ENCODE results near the gene RALGPS2. TPM values are rescaled to one million over a fixed set of nuclear protein-coding genes. Genes with fewer than 3 reads are reported as not detected.

RALGPS2 gene
- total RNA-seq, 6 donors from 2014 or later: 6.2 to 23.9 (median 7.6) TPM

DNA sequence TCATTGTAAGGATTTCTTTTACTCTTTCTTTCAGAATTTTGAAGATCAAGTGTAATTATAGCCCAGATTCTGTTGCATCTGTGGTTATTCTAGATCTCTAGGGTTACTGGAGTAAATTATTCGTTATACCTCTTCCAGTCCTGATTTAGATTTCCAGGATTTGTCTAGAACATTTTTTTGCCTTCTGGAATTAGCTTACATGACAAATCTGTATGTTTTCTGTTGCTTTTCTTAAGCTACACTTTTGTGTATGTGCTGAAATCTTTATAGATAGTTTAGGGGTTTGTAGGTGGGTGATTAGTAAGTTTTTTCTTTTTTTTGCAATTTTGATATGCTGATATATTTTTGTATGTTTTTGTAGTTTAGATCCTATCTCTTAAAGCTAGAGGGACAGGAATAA is 13.7 kb downstream of the RALGPS2 start:
- Histone ChIP-seq H3K4me3 (no peak overlapping the region), H3K27ac (no peak overlapping the region), H3K36me3 (peaks cover 0 to 2% (median 0%) of the 10 kb centered on the region in 4 donors), H3K4me1 (no peaks in the 10 kb centered on the region), H3K27me3 (no peaks in the 10 kb centered on the region), H3K9me3 (no peaks in the 10 kb centered on the region)
- DNase-seq (no peak), ATAC-seq (ENCODE audit: low FRiP score in 2 of 2) (no peak)
- WGBS, 2 donors: 88 to 91% methylated on average over 1 of the region's 1 CpG
- TF ChIP-seq, protein P1, sequence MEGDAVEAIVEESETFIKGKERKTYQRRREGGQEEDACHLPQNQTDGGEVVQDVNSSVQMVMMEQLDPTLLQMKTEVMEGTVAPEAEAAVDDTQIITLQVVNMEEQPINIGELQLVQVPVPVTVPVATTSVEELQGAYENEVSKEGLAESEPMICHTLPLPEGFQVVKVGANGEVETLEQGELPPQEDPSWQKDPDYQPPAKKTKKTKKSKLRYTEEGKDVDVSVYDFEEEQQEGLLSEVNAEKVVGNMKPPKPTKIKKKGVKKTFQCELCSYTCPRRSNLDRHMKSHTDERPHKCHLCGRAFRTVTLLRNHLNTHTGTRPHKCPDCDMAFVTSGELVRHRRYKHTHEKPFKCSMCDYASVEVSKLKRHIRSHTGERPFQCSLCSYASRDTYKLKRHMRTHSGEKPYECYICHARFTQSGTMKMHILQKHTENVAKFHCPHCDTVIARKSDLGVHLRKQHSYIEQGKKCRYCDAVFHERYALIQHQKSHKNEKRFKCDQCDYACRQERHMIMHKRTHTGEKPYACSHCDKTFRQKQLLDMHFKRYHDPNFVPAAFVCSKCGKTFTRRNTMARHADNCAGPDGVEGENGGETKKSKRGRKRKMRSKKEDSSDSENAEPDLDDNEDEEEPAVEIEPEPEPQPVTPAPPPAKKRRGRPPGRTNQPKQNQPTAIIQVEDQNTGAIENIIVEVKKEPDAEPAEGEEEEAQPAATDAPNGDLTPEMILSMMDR (IDR thresholded peaks at IDR 0.05): no peak
- TF ChIP-seq EP300 (IDR thresholded peaks at IDR 0.05) (no peak), POLR2AphosphoS5 (IDR thresholded peaks at IDR 0.05) (no peak), POLR2A (IDR thresholded peaks at IDR 0.05) (no peak)

DNA sequence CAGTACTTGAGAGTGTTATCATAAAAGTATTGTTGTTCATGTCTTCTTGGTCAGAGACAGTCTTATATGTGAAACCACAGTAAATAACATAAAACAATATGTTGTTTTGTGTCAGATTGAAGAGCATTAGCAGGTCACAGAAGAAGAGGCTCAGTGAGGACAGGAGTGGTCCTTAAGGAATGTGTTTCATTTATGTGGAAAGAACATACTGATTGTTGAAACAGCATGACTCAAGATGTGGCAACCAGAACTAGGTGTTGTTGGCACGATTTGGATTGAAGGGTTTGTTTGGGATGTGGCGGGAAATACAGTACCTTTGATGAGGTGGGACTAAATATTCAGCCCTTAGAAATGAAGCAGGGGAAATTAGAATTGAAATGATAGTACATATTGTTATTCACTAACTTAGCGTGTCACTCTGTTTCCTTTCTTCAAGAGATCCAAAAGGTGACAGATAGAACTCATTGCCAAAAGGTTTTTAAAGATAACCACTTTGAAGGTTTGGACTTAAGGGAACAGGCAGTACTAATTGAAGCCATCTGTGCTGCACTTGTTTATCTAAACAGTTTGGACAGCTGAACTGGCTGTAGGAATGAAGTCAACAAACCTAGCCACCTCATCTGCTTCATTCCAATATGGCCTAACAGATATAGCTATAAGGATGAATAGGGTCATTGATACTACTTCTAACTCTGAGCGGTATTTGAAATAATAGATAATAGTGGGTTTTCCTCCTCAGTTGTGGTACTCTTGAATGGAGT is 14.4 kb downstream of the RALGPS2 start:
- no peak for ATAC-seq (ENCODE audit: low FRiP score in 2 of 2)
- DNase-seq: no peak
- no peaks in the 10 kb centered on the region for H3K4me1 ChIP-seq
- no peak overlapping the region for H3K4me3 ChIP-seq
- 78 to 87% methylated on average over 4 of the region's 4 CpGs for WGBS, 2 donors
- no peak overlapping the region for H3K27ac ChIP-seq
- H3K27me3 ChIP-seq: no peaks in the 10 kb centered on the region
- no peaks in the 10 kb centered on the region for H3K9me3 ChIP-seq
- TF ChIP-seq, protein P1 (IDR thresholded peaks at IDR 0.05): no peak
- TF ChIP-seq POLR2A (IDR thresholded peaks at IDR 0.05) (no peak), EP300 (IDR thresholded peaks at IDR 0.05) (no peak), POLR2AphosphoS5 (IDR thresholded peaks at IDR 0.05) (no peak)
- H3K36me3 ChIP-seq: peaks cover 0 to 2% (median 0%) of the 10 kb centered on the region in 4 donors

DNA sequence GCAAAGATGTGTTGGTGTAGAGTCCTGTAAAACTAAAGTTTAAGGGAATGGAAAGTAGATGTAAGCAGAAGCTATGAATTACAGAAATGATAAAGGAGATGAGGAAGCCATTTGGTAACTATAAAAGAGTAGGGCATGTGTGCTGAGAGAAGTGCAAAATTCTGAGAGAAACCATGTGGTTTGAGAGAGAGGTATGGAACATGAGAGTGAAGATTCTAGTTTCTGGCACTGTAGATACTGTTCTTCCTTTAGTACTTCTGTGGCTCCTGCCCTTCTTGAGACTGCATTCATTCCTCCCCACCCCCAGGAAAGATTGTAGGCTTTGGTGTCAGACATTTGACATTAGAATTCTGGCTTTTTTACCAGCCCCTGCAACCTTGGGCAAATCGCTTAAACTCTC is 15.4 kb downstream of the RALGPS2 start:
- no peaks in the 10 kb centered on the region for H3K9me3 ChIP-seq
- ATAC-seq (ENCODE audit: low FRiP score in 2 of 2) (no peak), DNase-seq (no peak)
- WGBS, 2 donors: 89 to 100% methylated on average over 1 of the region's 1 CpG
- H3K36me3 ChIP-seq: peaks cover 0 to 2% (median 0%) of the 10 kb centered on the region in 4 donors
- H3K4me1 ChIP-seq: no peaks in the 10 kb centered on the region
- TF ChIP-seq POLR2A (IDR thresholded peaks at IDR 0.05) (no peak), POLR2AphosphoS5 (IDR thresholded peaks at IDR 0.05) (no peak)
- no peak overlapping the region for H3K4me3 ChIP-seq
- no peaks in the 10 kb centered on the region for H3K27me3 ChIP-seq
- no peak overlapping the region for H3K27ac ChIP-seq

DNA sequence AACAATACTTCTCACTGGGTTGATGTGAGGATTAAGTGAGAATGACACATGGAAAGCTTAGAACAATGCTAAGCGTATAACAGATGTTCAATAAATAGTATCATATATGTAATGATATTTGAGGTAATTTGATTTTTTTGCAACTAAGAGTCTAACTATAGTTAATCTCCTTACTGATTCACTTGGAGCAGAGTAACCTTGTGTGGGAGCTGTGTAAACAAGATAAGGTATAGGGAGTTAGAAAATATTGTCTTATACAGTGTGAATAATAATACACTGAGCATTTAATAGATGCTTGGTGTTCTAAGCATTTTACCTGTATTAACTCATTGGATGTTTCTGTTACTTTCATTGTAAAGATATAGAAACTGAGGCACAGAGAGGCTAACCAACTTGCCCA is 15.9 kb downstream of the RALGPS2 start:
- Histone ChIP-seq H3K9me3 (no peaks in the 10 kb centered on the region), H3K27me3 (no peaks in the 10 kb centered on the region), H3K4me1 (no peaks in the 10 kb centered on the region), H3K36me3 (peaks cover 0 to 2% (median 0%) of the 10 kb centered on the region in 4 donors), H3K27ac (no peak overlapping the region), H3K4me3 (no peak overlapping the region)
- DNase-seq: no peak
- no peak for ATAC-seq (ENCODE audit: low FRiP score in 2 of 2)
- WGBS, 2 donors: 96 to 100% methylated on average over 1 of the region's 1 CpG
- TF ChIP-seq, protein P1 (IDR thresholded peaks at IDR 0.05): no peak
- no peak for TF ChIP-seq POLR2A (IDR thresholded peaks at IDR 0.05)
- TF ChIP-seq POLR2AphosphoS5 (IDR thresholded peaks at IDR 0.05): no peak
- TF ChIP-seq EP300 (IDR thresholded peaks at IDR 0.05): no peak

DNA sequence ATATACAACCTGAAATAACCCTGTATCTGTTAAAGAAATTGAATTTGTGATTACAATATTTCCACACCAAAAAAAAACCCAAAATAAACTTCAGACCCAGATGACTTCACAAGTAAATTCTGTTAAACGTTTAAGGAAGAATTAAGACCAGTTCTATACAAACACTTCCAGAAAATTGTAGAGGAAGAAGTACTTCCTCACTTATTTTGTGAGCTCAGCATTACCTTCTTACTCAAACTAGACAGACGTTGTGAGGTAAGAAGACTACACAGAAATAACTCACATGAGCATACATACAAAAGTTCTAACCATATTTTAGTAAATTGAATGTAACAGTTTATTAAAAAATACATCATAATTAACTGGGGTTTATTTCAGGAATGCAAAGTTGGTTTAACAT is 18.8 kb downstream of the RALGPS2 start:
- H3K9me3 ChIP-seq: no peaks in the 10 kb centered on the region
- TF ChIP-seq POLR2A (IDR thresholded peaks at IDR 0.05): no peak
- TF ChIP-seq POLR2AphosphoS5 (IDR thresholded peaks at IDR 0.05): no peak
- no peak for TF ChIP-seq EP300 (IDR thresholded peaks at IDR 0.05)
- TF ChIP-seq, protein P1 (IDR thresholded peaks at IDR 0.05): no peak
- 34 to 65% methylated on average over 2 of the region's 2 CpGs for WGBS, 2 donors

More for the DNA sequence above, 18.8 kb downstream of the RALGPS2 start:
- Histone ChIP-seq H3K27me3 (no peaks in the 10 kb centered on the region), H3K4me1 (no peaks in the 10 kb centered on the region), H3K27ac (no peak overlapping the region), H3K36me3 (no peaks in the 10 kb centered on the region), H3K4me3 (no peak overlapping the region)
- ATAC-seq (ENCODE audit: low FRiP score in 2 of 2) (no peak), DNase-seq (no peak)

Measured in upper lobe of left lung (tissue), 6 donors.